Uterus (tissue), 4 donors: ENCODE results near the gene PPM1D. TPM values are rescaled to one million over a fixed set of nuclear protein-coding genes. Genes with fewer than 3 reads are reported as not detected.

Source experiments
- DNase-seq, 2 donors: peaks; one replicate each; pipeline ENCODE4 v3.0.0-alpha.2; 2019 to 2020
- H3K27ac ChIP-seq, 2 donors: fragments of 200-600 bp; sonication (generic); 1 replicate in 1 of 2; 2 replicates in 1 of 2; pipeline ENCODE4 v1.5.1; 2016 to 2018
- H3K27me3 ChIP-seq, 2 donors: fragments of 200-600 bp; sonication (generic); one replicate each; pipeline ENCODE4 v1.5.1; 2018 to 2019; ENCODE audit warnings: control low read depth in 1 of 2
- H3K36me3 ChIP-seq, 2 donors: fragments of 200-600 bp; sonication (generic); one replicate each; pipeline ENCODE4 v1.5.1; 2019; ENCODE audit warnings: control low read depth in 1 of 2
- H3K4me1 ChIP-seq, 2 donors: fragments of 200-600 bp; sonication (generic); one replicate each; pipeline ENCODE4 v1.5.1; 2018 to 2019; ENCODE audit warnings: control low read depth in 1 of 2
- H3K4me3 ChIP-seq, 2 donors: fragments of 200-600 bp; sonication (generic); 1 replicate in 1 of 2; 2 replicates in 1 of 2; pipeline ENCODE4 v1.5.1; 2018 to 2019; ENCODE audit warnings: mild to moderate bottlenecking in 1 of 2
- H3K9me3 ChIP-seq, 2 donors: fragments of 200-600 bp; sonication (generic); one replicate each; pipeline ENCODE4 v1.5.1; 2019; ENCODE audit warnings: control low read depth in 1 of 2
- POLR2A ChIP-seq, 2 donors: fragments of 450-650 bp; IDR thresholded peaks; one replicate each; pipeline ENCODE4 v1.6.1; 2016; ENCODE audit warnings: antibody characterized with exemption in 2 of 2, mild to moderate bottlenecking in 1 of 2, moderate library complexity in 1 of 2
- intact Hi-C: fragments of 100-400 bp; cut with DNase I; formaldehyde crosslinking; loops from one replicate; pipeline ENCODE4 v1.15.1; 2023; ENCODE audit warnings: low total_unique reads
- total RNA-seq, 4 donors: library from RNA; depleted of rRNA in 3 of 4; stranded (reverse); fragments of >200 nt in 3 of 4; gene quantifications; one replicate each; pipeline versions ENCODE4 v1.1.0 to v1.2.4, GENCODE V29; 2014 to 2023
- TF ChIP-seq, protein P1 (sequence below), 4 experiments: fragments of 200-600 bp in 2 of 4; fragments of 450-650 bp in 2 of 4; sonication (generic) in 2 of 4; IDR thresholded peaks; one replicate each; pipeline ENCODE4 v1.5.1; 2016 to 2019; ENCODE audit warnings: antibody characterized with exemption in 4 of 4, mild to moderate bottlenecking in 2 of 4, moderate library complexity in 1 of 4
- donor health status: DM: yes; HTN: yes; CAD: no.

The PPM1D gene
- total RNA-seq, 4 donors from 2014 or later = 17.2 to 26.1 (median 20.2) TPM

DNA sequence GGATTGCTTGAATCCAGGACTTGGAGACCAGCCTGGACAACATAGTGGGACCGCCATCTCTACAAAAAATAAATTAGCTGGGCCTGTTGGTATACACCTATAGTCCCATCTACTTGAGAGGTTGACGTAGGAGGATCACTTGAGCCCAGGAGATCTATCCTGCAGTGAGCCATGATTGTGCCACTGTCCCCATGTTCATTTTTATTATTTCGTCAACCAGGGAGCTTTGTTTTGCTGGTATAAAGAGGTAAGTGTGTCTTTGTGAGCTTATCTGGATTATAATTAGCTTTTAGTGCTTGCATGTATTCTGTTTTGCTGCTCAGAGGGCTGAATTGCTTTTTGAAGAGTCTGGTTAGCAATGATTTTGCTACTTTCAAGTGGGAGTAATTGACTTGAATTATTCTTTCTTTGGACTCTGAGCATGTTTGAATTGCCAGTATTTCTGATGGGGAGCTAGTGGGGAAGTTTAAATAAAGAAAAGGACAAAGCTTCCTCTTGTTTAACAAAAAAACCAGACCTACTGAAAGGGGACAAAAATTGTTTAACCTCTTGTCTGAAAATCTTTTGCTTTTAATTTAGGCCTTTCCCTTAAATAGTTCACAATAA, 46.0 kb downstream of the PPM1D start:
- H3K36me3 ChIP-seq = no peaks in the 10 kb centered on the region
- H3K27me3 ChIP-seq = no peaks in the 10 kb centered on the region
- peak overlapping the region in 1 of 2 donors; percentile 14 for H3K27ac ChIP-seq
- no peaks in the 10 kb centered on the region for H3K9me3 ChIP-seq
- no peak for TF ChIP-seq POLR2A (IDR thresholded peaks at IDR 0.05)
- TF ChIP-seq, protein P1, sequence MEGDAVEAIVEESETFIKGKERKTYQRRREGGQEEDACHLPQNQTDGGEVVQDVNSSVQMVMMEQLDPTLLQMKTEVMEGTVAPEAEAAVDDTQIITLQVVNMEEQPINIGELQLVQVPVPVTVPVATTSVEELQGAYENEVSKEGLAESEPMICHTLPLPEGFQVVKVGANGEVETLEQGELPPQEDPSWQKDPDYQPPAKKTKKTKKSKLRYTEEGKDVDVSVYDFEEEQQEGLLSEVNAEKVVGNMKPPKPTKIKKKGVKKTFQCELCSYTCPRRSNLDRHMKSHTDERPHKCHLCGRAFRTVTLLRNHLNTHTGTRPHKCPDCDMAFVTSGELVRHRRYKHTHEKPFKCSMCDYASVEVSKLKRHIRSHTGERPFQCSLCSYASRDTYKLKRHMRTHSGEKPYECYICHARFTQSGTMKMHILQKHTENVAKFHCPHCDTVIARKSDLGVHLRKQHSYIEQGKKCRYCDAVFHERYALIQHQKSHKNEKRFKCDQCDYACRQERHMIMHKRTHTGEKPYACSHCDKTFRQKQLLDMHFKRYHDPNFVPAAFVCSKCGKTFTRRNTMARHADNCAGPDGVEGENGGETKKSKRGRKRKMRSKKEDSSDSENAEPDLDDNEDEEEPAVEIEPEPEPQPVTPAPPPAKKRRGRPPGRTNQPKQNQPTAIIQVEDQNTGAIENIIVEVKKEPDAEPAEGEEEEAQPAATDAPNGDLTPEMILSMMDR (IDR thresholded peaks at IDR 0.05) = no peak
- intact Hi-C loops = no loop called here
- H3K4me1 ChIP-seq = peaks cover 0 to 9% of the 10 kb centered on the region in 2 donors
- DNase-seq = no peak
- no peak overlapping the region for H3K4me3 ChIP-seq

DNA sequence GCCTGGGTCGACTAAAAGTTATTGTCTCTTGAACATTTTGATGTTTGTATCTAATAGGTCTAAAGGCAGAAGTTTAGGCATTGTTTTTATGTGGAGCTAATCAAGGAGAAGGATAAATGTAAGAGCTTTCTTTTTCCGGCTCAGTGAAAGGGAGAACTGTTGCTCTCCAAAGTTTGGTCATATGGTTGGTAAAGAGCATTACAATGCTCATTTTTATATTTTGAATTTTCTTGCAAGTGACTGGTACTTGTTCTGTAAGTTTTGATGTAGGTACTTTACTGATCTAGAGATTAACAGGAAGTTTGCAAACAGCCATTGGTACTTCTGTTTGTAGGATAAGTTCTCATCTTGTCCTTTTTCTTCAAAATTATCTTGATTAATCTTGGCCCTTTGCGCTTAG, 46.7 kb downstream of the PPM1D start:
- H3K27me3 ChIP-seq = no peaks in the 10 kb centered on the region
- peaks cover 0 to 6% of the 10 kb centered on the region in 2 donors for H3K4me1 ChIP-seq
- no peaks in the 10 kb centered on the region for H3K9me3 ChIP-seq
- no peak overlapping the region for H3K4me3 ChIP-seq
- intact Hi-C loops = no loop called here
- no peak for TF ChIP-seq POLR2A (IDR thresholded peaks at IDR 0.05)
- TF ChIP-seq, protein P1 (IDR thresholded peaks at IDR 0.05) = no peak
- H3K27ac ChIP-seq = no peak overlapping the region
- H3K36me3 ChIP-seq = no peaks in the 10 kb centered on the region
- DNase-seq = no peak

DNA sequence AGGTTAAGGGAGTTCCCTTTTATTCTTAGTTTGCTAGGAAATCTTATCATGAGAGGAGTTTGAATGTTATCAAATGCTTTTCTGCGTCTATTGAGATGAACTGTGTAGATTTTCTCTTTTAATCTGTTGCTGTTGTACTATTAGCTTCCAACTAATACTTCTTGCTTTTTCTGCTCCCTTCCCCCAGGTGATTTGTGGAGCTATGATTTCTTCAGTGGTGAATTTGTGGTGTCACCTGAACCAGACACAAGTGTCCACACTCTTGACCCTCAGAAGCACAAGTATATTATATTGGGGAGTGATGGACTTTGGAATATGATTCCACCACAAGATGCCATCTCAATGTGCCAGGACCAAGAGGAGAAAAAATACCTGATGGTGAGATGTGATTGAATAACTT, 47.7 kb downstream of the PPM1D start:
- H3K27me3 ChIP-seq = no peaks in the 10 kb centered on the region
- no peak overlapping the region for H3K27ac ChIP-seq
- no peak for DNase-seq
- no peaks in the 10 kb centered on the region for H3K9me3 ChIP-seq
- TF ChIP-seq, protein P1 (IDR thresholded peaks at IDR 0.05) = no peak
- no peak for TF ChIP-seq POLR2A (IDR thresholded peaks at IDR 0.05)
- H3K4me1 ChIP-seq = peaks cover 0 to 6% of the 10 kb centered on the region in 2 donors
- intact Hi-C loops = no loop called here
- H3K36me3 ChIP-seq = no peaks in the 10 kb centered on the region
- H3K4me3 ChIP-seq = no peak overlapping the region

DNA sequence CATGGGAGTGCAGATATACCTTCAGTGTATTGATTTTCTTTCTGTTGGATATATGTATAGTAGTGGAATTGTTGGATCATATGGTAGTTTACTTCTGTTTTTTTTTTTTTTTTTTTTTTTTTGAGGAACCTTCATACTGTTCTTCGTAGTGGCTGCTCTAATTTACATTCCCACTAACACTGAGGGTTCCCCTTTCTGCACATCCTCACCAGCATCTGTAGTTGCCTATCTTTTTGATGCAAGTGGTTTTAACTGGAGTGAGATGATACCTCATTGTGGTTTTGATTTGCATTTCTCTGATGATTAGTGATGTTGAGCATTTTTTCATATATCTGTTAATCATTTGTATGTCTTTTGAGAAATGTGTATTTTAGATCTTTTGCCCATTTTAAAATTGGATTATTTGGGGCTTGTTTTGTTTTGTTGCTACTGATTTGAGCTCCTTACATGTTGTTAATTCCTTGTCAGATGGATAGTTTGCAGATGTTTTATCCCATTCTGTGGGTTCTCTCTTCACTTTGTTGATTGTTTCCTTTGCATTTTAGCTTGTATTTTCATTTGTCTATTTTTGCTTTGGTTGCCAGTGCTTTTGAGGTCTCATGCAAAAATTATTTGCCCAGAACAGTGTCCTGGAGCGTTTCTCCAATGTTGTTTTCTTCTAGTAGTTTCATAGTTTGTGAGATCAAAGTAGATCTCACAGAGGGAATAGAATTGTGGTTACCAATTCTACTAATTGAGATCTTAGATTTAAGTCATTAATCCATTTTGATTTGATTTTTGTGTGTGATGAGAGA, 52.7 kb downstream of the PPM1D start:
- no peak overlapping the region for H3K4me3 ChIP-seq
- H3K27ac ChIP-seq = no peak overlapping the region
- no peaks in the 10 kb centered on the region for H3K4me1 ChIP-seq
- no peaks in the 10 kb centered on the region for H3K27me3 ChIP-seq
- H3K36me3 ChIP-seq = no peaks in the 10 kb centered on the region
- DNase-seq = no peak
- TF ChIP-seq, protein P1 (IDR thresholded peaks at IDR 0.05) = no peak
- no peak for TF ChIP-seq POLR2A (IDR thresholded peaks at IDR 0.05)
- H3K9me3 ChIP-seq = no peaks in the 10 kb centered on the region
- intact Hi-C loops = no loop called here

DNA sequence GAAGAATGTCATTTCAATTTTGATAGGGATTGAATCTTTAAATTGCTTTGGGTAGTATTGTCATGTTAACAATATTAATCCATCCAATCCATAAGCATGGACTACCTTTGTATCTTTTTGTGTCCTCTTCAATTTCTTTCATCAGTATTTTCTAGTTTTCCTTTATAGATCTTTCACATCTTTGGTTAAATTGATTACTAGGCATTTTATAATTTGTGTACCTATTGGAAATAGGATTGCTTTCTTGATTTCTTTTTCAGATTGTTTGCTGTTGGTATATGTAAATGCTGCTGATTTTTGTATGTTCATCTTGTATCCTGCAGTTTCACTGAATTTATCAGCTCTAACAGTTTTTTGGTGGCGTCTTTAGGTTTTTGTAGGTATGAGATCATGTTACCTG, 53.6 kb downstream of the PPM1D start:
- Histone ChIP-seq H3K27me3 (no peaks in the 10 kb centered on the region), H3K27ac (no peak overlapping the region), H3K4me1 (no peaks in the 10 kb centered on the region), H3K4me3 (no peak overlapping the region), H3K9me3 (no peaks in the 10 kb centered on the region), H3K36me3 (no peaks in the 10 kb centered on the region)
- DNase-seq = no peak
- intact Hi-C loops = no loop called here
- TF ChIP-seq, protein P1 (IDR thresholded peaks at IDR 0.05) = no peak
- TF ChIP-seq POLR2A (IDR thresholded peaks at IDR 0.05) = no peak
